Measurements from ENCODE around the gene SPRED1.

- no peak for TF ChIP-seq CTCF (IDR thresholded peaks at IDR 0.05; ENCODE audit: low read depth, low read length, poor library complexity, severe bottlenecking)
- no peak for TF ChIP-seq EZH2phosphoT487 (IDR thresholded peaks at IDR 0.05; ENCODE audit: borderline replicate concordance, low read length)
Measured at GRCh38 chr15:38285456-38285855, 32.8 kb downstream of the SPRED1 start.
